HG03103 (cell line): ENCODE results near the gene RGSL1.

ENCODE experiments used
- ATAC-seq: cut with Tn5 transposase; IDR thresholded peaks from one replicate; pipeline ENCODE4 v1.9.1; 2021; ENCODE audit warnings: low read depth; ENCODE audit not compliant: unreplicated experiment

The RGSL1 gene

GRCh38 chr1:182608236-182608635 lies 158.3 kb downstream of the RGSL1 start:
- no peak for ATAC-seq

GRCh38 chr1:182608845-182609610 lies 159.1 kb downstream of the RGSL1 start:
- ATAC-seq = no peak
